Neuronal stem cell (in vitro differentiated cells): Measurements from ENCODE around the gene MAGEB16.

Source experiments
- DNase-seq: peaks from one replicate; pipeline ENCODE4 v3.0.0-alpha.2; 2013; ENCODE audit warnings: low spot score
- H2AFZ ChIP-seq: one replicate; pipeline ENCODE4 v1.6.1; 2013; ENCODE audit warnings: mild to moderate bottlenecking, low read length, inconsistent platforms
- H2AK5ac ChIP-seq: 2 replicates; pipeline ENCODE4 v1.6.1; 2013; ENCODE audit warnings: low read depth, mild to moderate bottlenecking, inconsistent platforms, low read length, moderate library complexity, mixed read lengths
- H2BK120ac ChIP-seq: 2 replicates; pipeline ENCODE4 v1.6.1; 2013; ENCODE audit warnings: low read depth, mild to moderate bottlenecking, inconsistent platforms, low read length, moderate library complexity, mixed read lengths
- H2BK12ac ChIP-seq: one replicate; pipeline ENCODE4 v1.6.1; 2013; ENCODE audit warnings: low read length, inconsistent platforms
- H2BK15ac ChIP-seq: 2 replicates; pipeline ENCODE4 v1.6.1; 2013; ENCODE audit warnings: mild to moderate bottlenecking, low read length, inconsistent platforms, mixed read lengths
- H2BK5ac ChIP-seq: one replicate; pipeline ENCODE4 v1.6.1; 2013; ENCODE audit warnings: inconsistent platforms, mild to moderate bottlenecking, low read length, moderate library complexity
- H3K14ac ChIP-seq: one replicate; pipeline ENCODE4 v1.6.1; 2013; ENCODE audit warnings: low read length, inconsistent platforms
- H3K18ac ChIP-seq: 2 replicates; pipeline ENCODE4 v1.6.1; 2013; ENCODE audit warnings: low read length, inconsistent platforms
- H3K23ac ChIP-seq: 2 replicates; pipeline ENCODE4 v1.6.1; 2013; ENCODE audit warnings: low read depth, mild to moderate bottlenecking, mixed read lengths, low read length, inconsistent platforms; ENCODE audit not compliant: poor library complexity
- H3K27ac ChIP-seq: replicated peaks from 3 replicates; pipeline ENCODE4 v1.5.1; 2013; ENCODE audit warnings: low read length, inconsistent platforms
- H3K27me3 ChIP-seq, 3 experiments: 2 replicates each; pipeline ENCODE4 v1.6.1; 2013; ENCODE audit warnings: low read length in 3 of 3, mild to moderate bottlenecking in 2 of 3, inconsistent platforms in 1 of 3, low read depth in 1 of 3, mixed read lengths in 1 of 3, moderate library complexity in 1 of 3; ENCODE audit not compliant: control insufficient read depth in 3 of 3, insufficient read depth in 3 of 3
- H3K36me3 ChIP-seq, 2 donors: replicated peaks in 1 of 2; 2 replicates each; pipeline ENCODE4 v1.6.1; 2013; ENCODE audit warnings: low read length in 2 of 2; ENCODE audit not compliant: control insufficient read depth in 2 of 2, insufficient read depth in 2 of 2
- H3K4ac ChIP-seq: 2 replicates; pipeline ENCODE4 v1.6.1; 2013; ENCODE audit warnings: inconsistent platforms, mild to moderate bottlenecking, low read length, moderate library complexity
- H3K4me1 ChIP-seq, 2 donors: 1 replicate in 1 of 2; 2 replicates in 1 of 2; pipeline ENCODE4 v1.6.1; 2013; ENCODE audit warnings: low read length in 2 of 2, low read depth in 1 of 2; ENCODE audit not compliant: control insufficient read depth in 2 of 2, insufficient read depth in 1 of 2
- H3K4me2 ChIP-seq: one replicate; pipeline ENCODE4 v1.6.1; 2013; ENCODE audit warnings: mild to moderate bottlenecking, low read length, inconsistent platforms; ENCODE audit not compliant: insufficient read depth, poor library complexity, severe bottlenecking
- H3K4me3 ChIP-seq, 2 donors: 2 replicates each; pipeline ENCODE4 v1.5.1; 2013; ENCODE audit warnings: low read length in 2 of 2, mild to moderate bottlenecking in 2 of 2, inconsistent platforms in 1 of 2, moderate library complexity in 1 of 2
- H3K79me1 ChIP-seq: one replicate; pipeline ENCODE4 v1.6.1; 2013; ENCODE audit warnings: low read depth, mild to moderate bottlenecking, inconsistent platforms, low read length, moderate library complexity
- H3K9ac ChIP-seq: one replicate; pipeline ENCODE4 v1.6.1; 2013; ENCODE audit warnings: mild to moderate bottlenecking, low read depth, low read length, inconsistent platforms; ENCODE audit not compliant: poor library complexity
- H3K9me3 ChIP-seq, 2 donors: replicated peaks in 1 of 2; 2 replicates each; pipeline versions ENCODE3 to v1.6.1; 2013; ENCODE audit warnings: low read length in 2 of 2, mild to moderate bottlenecking in 2 of 2, inconsistent platforms in 1 of 2, low read depth in 1 of 2, mixed read lengths in 1 of 2, moderate library complexity in 1 of 2; ENCODE audit not compliant: control insufficient read depth in 2 of 2, insufficient read depth in 1 of 2
- H4K8ac ChIP-seq: one replicate; pipeline ENCODE4 v1.6.1; 2013; ENCODE audit warnings: low read depth, mild to moderate bottlenecking, inconsistent platforms, low read length, moderate library complexity
- H4K91ac ChIP-seq: one replicate; pipeline ENCODE4 v1.6.1; 2013; ENCODE audit warnings: low read length, low read depth, mild to moderate bottlenecking, inconsistent platforms; ENCODE audit not compliant: poor library complexity
- WGBS, 2 donors: extraction: QIAGEN DNeasy Blood & Tissue Kit; methylation state at CpG; one replicate each; pipeline ENCODE4 v1.1.7; 2013; ENCODE audit warnings: missing lambda C conversion rate in 2 of 2, mixed read lengths in 1 of 2; ENCODE audit not compliant: insufficient read length in 2 of 2, insufficient replicate concordance in 1 of 2; ENCODE audit errors: extremely low coverage in 2 of 2; 5-methylcytosine and 5-hydroxymethylcytosine counted together

MAGEB16 gene

GRCh38 chrX:35787867-35788266 is 10.3 kb upstream of the MAGEB16 start:
- Histone ChIP-seq H3K9me3 (no peaks in the 10 kb centered on the region), H3K14ac (no peak overlapping the region), H2AFZ (no peak overlapping the region), H2AK5ac (no peak overlapping the region), H3K36me3 (no peaks in the 10 kb centered on the region), H3K4me1 (no peaks in the 10 kb centered on the region), H3K4ac (no peak overlapping the region), H2BK5ac (no peak overlapping the region), H4K8ac (no peak overlapping the region), H2BK120ac (no peak overlapping the region), H3K27ac (no peak overlapping the region), H2BK12ac (no peak overlapping the region), H3K4me3 (no peak overlapping the region), H3K9ac (no peak overlapping the region), H2BK15ac (no peak overlapping the region), H4K91ac (no peak overlapping the region), H3K18ac (no peak overlapping the region), H3K79me1 (no peaks in the 10 kb centered on the region), H3K23ac (no peak overlapping the region), H3K4me2 (no peak overlapping the region), H3K27me3 (no peaks in the 10 kb centered on the region)
- no CpG with 5 or more reads among the region's 2 CpGs for WGBS, 2 donors
- no peak for DNase-seq

GRCh38 chrX:35800474-35800873 is 2.3 kb downstream of the MAGEB16 start:
- H2BK15ac ChIP-seq = no peak overlapping the region
- H3K23ac ChIP-seq = no peak overlapping the region
- H2BK120ac ChIP-seq = no peak overlapping the region
- no peaks in the 10 kb centered on the region for H3K36me3 ChIP-seq
- no peaks in the 10 kb centered on the region for H3K79me1 ChIP-seq
- H3K18ac ChIP-seq = no peak overlapping the region
- H2BK12ac ChIP-seq = no peak overlapping the region
- no CpG with 5 or more reads among the region's 5 CpGs for WGBS, 2 donors
- no peak overlapping the region for H3K27ac ChIP-seq
- no peak overlapping the region for H2BK5ac ChIP-seq
- H3K4me3 ChIP-seq = no peak overlapping the region
- no peak for DNase-seq
- H3K9me3 ChIP-seq = no peaks in the 10 kb centered on the region
- H3K4me1 ChIP-seq = no peaks in the 10 kb centered on the region
- no peak overlapping the region for H3K14ac ChIP-seq
- H3K4ac ChIP-seq = no peak overlapping the region
- H4K8ac ChIP-seq = no peak overlapping the region
- no peak overlapping the region for H3K4me2 ChIP-seq
- H3K27me3 ChIP-seq = no peaks in the 10 kb centered on the region
- H2AFZ ChIP-seq = no peak overlapping the region
- H2AK5ac ChIP-seq = no peak overlapping the region
- H3K9ac ChIP-seq = no peak overlapping the region
- H4K91ac ChIP-seq = no peak overlapping the region

- H2BK120ac ChIP-seq = no peak overlapping the region
Measured at GRCh38 chrX:35809781-35810180, 11.6 kb downstream of the MAGEB16 start.

DNA sequence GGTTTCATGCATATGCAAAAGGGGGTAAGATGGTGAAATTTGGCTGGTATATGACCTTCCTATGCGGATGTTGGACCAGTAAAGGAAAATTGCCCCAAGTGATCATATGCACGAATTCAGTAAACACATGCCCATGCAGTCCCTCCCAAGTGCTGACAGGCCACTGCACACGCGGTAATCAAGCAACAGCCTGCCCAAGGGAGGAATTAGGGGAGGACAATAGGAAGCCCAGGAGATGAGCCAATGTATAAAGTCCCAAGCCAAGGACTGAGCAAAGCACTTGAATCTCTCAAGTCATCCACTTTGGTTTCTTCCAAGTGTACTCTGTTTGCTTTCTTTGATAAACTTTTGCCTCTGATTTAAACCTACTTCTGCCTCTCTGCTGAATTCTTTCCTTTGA is 21.1 kb downstream of the MAGEB16 start:
- H3K27me3 ChIP-seq = no peaks in the 10 kb centered on the region
- no peaks in the 10 kb centered on the region for H3K79me1 ChIP-seq
- no peaks in the 10 kb centered on the region for H3K9me3 ChIP-seq
- no CpG with 5 or more reads among the region's 4 CpGs for WGBS, 2 donors
- H3K23ac ChIP-seq = no peak overlapping the region
- no peak overlapping the region for H3K27ac ChIP-seq
- no peaks in the 10 kb centered on the region for H3K4me1 ChIP-seq
- H2AK5ac ChIP-seq = no peak overlapping the region
- H2AFZ ChIP-seq = no peak overlapping the region
- no peak overlapping the region for H3K4me3 ChIP-seq
- DNase-seq = no peak
- no peak overlapping the region for H3K14ac ChIP-seq
- no peak overlapping the region for H2BK12ac ChIP-seq
- no peaks in the 10 kb centered on the region for H3K36me3 ChIP-seq
- H3K4me2 ChIP-seq = no peak overlapping the region
- no peak overlapping the region for H2BK15ac ChIP-seq
- no peak overlapping the region for H2BK5ac ChIP-seq
- no peak overlapping the region for H3K18ac ChIP-seq
- H4K8ac ChIP-seq = no peak overlapping the region
- H2BK120ac ChIP-seq = no peak overlapping the region
- no peak overlapping the region for H3K9ac ChIP-seq
- no peak overlapping the region for H4K91ac ChIP-seq
- H3K4ac ChIP-seq = no peak overlapping the region

More at GRCh38 chrX:35809781-35810180, 11.6 kb downstream of the MAGEB16 start:
- no peak for DNase-seq
- H3K4me3 ChIP-seq = no peak overlapping the region
- no peak overlapping the region for H2BK12ac ChIP-seq
- H3K4ac ChIP-seq = no peak overlapping the region
- H4K8ac ChIP-seq = no peak overlapping the region
- no peak overlapping the region for H3K9ac ChIP-seq
- no peaks in the 10 kb centered on the region for H3K27me3 ChIP-seq
- no peaks in the 10 kb centered on the region for H3K9me3 ChIP-seq
- no peak overlapping the region for H2AK5ac ChIP-seq
- H4K91ac ChIP-seq = no peak overlapping the region
- no CpG with 5 or more reads among the region's 4 CpGs for WGBS, 2 donors
- no peaks in the 10 kb centered on the region for H3K4me1 ChIP-seq
- no peaks in the 10 kb centered on the region for H3K36me3 ChIP-seq
- H3K18ac ChIP-seq = no peak overlapping the region
- no peak overlapping the region for H2BK5ac ChIP-seq
- H3K14ac ChIP-seq = no peak overlapping the region
- no peak overlapping the region for H2BK15ac ChIP-seq
- no peak overlapping the region for H3K27ac ChIP-seq
- H2AFZ ChIP-seq = no peak overlapping the region
- H3K79me1 ChIP-seq = no peaks in the 10 kb centered on the region
- H3K4me2 ChIP-seq = no peak overlapping the region
- no peak overlapping the region for H3K23ac ChIP-seq
